HPDE6-E6E7 (cell line): ENCODE results near the gene PLS3.

Experiments used
- DNase-seq: peaks from one replicate; pipeline ENCODE4 v3.0.0; 2011; ENCODE audit warnings: missing footprints; ENCODE audit errors: extremely low spot score

Gene PLS3

GRCh38 chrX:115571712-115572111 lies 10.7 kb downstream of the PLS3 start:
- no peak for DNase-seq

- no peak for DNase-seq
Observed at GRCh38 chrX:115573185-115573584, 12.2 kb downstream of the PLS3 start.

GRCh38 chrX:115576676-115577075 lies 15.7 kb downstream of the PLS3 start:
- DNase-seq = no peak

GRCh38 chrX:115579327-115579726 lies 18.4 kb downstream of the PLS3 start:
- no peak for DNase-seq

- no peak for DNase-seq
Observed at GRCh38 chrX:115579786-115580294, 18.9 kb downstream of the PLS3 start.

GRCh38 chrX:115581759-115582615 lies 21.0 kb downstream of the PLS3 start:
- no peak for DNase-seq

- no peak for DNase-seq
Observed at GRCh38 chrX:115582616-115583495, 21.9 kb downstream of the PLS3 start.

- no peak for DNase-seq
Observed at GRCh38 chrX:115583496-115584004, 22.6 kb downstream of the PLS3 start.

GRCh38 chrX:115584696-115585095 lies 23.7 kb downstream of the PLS3 start:
- no peak for DNase-seq

GRCh38 chrX:115588179-115588578 lies 27.2 kb downstream of the PLS3 start:
- no peak for DNase-seq

GRCh38 chrX:115589419-115589818 lies 28.4 kb downstream of the PLS3 start:
- no peak for DNase-seq

- no peak for DNase-seq
Observed at GRCh38 chrX:115591420-115591819, 30.4 kb downstream of the PLS3 start.

- DNase-seq = peak; percentile 27
Observed at GRCh38 chrX:115591856-115592842, 31.2 kb downstream of the PLS3 start.

- DNase-seq = peak; percentile 19
Observed at GRCh38 chrX:115592997-115593734, 32.2 kb downstream of the PLS3 start.

- DNase-seq = no peak
Observed at GRCh38 chrX:115595049-115595448, 34.1 kb downstream of the PLS3 start.

- no peak for DNase-seq
Observed at GRCh38 chrX:115598556-115598955, 37.6 kb downstream of the PLS3 start.

GRCh38 chrX:115602308-115602707 lies 41.3 kb downstream of the PLS3 start:
- DNase-seq = no peak

GRCh38 chrX:115602729-115603389 lies 41.9 kb downstream of the PLS3 start:
- no peak for DNase-seq

GRCh38 chrX:115603534-115604074 lies 42.6 kb downstream of the PLS3 start:
- no peak for DNase-seq

GRCh38 chrX:115606861-115607260 lies 45.9 kb downstream of the PLS3 start:
- no peak for DNase-seq
